Sigmoid colon (tissue), 3 donors: Measurements from ENCODE around the gene HMGCL.

Source experiments
- CTCF ChIP-seq, 4 experiments: fragments of 450-650 bp in 3 of 4; fragments of 200-600 bp in 1 of 4; IDR thresholded peaks; one replicate each; pipeline ENCODE4 v1.5.1; 2016 to 2019; ENCODE audit warnings: antibody characterized with exemption in 4 of 4, mild to moderate bottlenecking in 3 of 4, moderate library complexity in 2 of 4
- POLR2A ChIP-seq, 2 donors: fragments of 450-650 bp; IDR thresholded peaks; one replicate each; pipeline ENCODE4 v1.6.1; 2016; ENCODE audit warnings: antibody characterized with exemption in 2 of 2, mild to moderate bottlenecking in 2 of 2, moderate library complexity in 2 of 2

GRCh38 chr1:23784846-23785245, 40.4 kb downstream of the HMGCL start:
- TF ChIP-seq CTCF (IDR thresholded peaks at IDR 0.05) (no peak), POLR2A (IDR thresholded peaks at IDR 0.05) (no peak)
